IPS-NIHi11 (cell line): ENCODE measurements around the gene DOCK3.
A peak's percentile ranks its signal among the peaks of the same experiment; 100 is the strongest.
"Not testable (repeated sequence)": the region's sequence is repeated elsewhere in the genome, so short reads cannot be mapped to it uniquely, and the experiment has no call there.

ENCODE experiments used
- DNase-seq: peaks from one replicate; pipeline ENCODE4 v3.0.0; 2012; ENCODE audit warnings: mixed read lengths, low spot score

Gene DOCK3

DNA sequence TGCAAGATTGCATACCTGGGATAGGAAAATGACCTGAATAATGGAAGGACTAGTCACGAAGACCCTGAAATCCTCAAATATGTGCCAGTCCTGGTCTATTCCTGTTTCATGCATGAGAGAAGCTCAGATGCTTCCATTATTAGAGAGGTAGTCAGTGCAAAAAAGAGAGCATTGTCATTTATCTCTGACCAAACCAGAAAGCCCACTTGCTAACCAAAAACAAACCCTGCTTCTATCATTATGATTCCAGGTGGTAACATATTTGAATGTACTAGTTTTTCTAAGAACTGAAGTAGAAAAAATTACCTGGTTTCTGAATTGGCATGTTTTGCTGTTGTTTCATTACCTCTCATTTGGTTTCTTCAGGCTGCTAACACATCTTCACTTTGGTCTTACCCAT, 549.6 kb downstream of the DOCK3 start:
- no peak for DNase-seq

DNA sequence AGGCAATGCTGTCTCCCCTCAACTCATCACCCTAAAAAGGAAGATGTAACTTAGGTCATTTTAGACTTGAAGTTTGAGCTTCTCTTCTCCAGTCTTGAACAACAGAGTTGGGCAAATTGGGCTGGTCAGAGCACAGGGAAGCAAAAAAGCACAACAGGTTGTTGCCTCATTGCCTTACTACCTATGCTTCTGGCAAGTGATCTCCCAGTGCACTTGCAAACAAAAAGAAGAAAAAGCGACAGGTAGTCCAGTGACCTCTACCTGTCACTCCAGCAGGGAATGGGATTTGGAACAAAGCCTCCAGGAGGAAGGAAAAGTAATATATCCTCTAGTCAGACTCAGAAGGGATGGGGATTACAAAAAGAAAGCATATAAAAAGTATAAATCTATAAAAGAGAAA, 550.1 kb downstream of the DOCK3 start:
- DNase-seq = no peak

DNA sequence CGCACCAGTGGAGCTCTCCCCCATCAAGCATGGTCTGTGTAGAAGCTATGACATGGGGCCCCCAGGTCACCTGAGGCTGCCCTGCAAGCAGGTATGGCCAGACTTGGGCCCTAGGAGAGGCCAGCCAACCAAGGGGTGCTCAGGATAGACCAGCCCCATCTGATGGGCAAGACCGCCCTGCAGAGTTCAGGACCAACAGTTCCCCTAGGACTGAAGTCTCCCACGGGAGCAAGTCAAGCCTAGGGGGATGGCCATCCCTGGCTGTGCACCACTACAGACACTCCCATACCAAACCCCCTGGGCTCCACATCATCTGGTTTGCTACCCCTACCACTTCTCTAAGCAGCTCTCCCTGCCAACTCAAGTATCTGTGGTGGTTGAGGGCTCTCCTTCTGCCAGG, 568.2 kb downstream of the DOCK3 start:
- DNase-seq = no peak

DNA sequence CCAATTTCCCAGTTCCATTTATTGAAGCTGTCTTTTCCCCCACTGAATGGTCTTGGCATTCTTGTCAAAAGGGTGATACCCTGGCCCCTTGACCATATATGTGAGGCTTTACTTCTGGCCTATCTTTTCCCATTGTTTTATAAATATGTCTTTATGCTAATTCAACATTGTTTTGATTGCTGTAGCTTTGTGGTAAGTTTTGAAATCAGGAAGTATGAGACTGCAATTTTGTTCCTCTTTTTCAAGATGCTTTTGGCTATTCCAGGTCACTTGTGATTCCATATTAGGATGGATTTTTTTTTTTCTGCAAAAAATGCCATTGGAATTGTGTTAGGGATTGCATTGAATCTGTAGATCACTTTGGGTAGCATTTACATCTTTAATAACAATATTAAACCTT, 569.2 kb downstream of the DOCK3 start:
- no peak for DNase-seq

DNA sequence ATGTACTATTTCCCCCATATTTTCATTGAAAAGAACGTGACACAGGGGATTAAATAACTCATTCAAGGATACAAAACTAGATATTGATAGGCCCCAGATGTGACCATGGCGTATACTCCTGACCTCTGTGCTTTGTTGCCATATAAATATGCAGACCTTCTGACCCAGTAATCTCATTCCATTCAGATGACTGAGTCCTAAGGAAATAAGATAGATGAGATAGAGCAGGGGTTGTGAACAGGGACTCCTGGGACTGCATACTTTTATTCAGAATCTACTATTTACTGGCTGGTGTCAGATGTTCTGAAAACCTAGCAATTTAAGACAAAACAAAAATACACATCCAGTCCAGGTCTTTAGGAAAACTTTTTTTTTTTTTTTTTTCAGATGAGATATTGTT, 571.1 kb downstream of the DOCK3 start:
- no peak for DNase-seq

DNA sequence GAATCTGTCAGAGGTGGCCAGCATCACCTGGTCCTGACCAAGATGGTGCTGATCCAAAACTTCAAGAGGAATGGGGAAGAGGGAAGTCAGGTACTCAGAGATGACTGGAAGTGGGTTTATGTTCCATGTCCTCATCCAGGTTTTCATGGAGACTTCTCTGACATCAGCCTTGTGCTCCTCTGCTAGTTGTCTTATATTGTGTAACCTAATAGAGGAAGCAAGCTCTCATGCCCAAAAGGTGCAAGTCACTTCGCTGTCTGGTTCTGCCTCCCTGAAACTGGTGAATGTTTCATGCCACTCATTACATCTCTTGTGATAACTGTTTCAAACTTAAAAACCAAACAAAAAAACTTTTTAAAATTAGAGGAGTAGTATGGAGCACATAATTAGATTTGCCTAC, 583.1 kb downstream of the DOCK3 start:
- DNase-seq = no peak

DNA sequence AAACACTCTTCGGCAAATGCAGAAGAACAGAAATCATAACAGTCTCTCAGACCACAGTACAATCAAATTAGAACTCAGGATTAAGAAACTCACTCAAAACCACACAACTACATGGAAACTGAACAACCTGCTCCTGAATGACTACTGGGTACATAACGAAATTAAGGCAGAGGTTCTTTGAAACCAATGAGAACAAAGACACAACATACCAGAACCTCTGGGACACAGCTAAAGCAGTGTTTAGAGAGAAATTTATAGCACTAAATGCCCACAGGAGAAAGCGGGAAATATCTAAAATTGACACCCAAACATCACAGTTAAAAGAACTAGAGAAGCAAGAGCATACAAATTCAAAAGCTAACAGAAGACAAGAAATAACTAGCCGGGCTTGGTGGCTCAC, 589.4 kb downstream of the DOCK3 start:
- DNase-seq = not testable (repeated sequence)

DNA sequence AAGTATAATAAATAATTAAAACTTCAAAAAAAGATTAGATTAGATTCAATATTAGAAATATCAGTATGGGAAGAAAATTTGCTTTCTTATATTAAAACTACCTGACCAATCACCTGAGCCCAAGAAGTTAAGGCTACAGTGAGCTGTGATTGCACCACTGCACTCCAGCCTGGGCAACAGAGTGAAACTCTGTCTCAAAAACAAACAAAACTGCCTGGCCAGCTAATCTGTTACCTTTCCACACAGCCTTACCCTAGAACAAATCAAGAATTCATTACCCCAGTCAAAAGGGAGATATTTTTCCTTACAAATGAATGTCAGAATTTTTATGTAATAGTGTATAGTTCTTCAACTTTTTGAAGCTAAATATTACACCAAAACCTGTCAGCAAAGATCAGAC, 593.4 kb downstream of the DOCK3 start:
- no peak for DNase-seq

DNA sequence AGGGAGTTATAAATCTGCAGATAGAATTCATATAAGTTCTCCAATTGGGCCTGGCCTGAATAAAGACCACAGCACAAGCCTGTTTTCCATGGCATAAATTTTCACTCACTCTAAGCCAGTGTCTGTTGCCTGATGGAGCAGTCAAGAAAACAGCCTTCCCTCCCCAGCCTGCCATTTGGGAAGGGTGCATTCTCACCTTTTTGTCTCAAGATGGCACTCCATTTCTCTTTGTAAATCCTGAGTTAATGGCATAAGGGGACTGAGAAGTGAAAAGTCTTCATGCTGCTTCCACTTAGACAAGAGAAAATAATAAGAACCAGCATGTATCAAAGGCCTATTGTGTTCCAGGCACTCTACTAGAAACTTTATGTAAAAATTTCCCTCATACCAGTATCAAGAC, 594.7 kb downstream of the DOCK3 start:
- no peak for DNase-seq

DNA sequence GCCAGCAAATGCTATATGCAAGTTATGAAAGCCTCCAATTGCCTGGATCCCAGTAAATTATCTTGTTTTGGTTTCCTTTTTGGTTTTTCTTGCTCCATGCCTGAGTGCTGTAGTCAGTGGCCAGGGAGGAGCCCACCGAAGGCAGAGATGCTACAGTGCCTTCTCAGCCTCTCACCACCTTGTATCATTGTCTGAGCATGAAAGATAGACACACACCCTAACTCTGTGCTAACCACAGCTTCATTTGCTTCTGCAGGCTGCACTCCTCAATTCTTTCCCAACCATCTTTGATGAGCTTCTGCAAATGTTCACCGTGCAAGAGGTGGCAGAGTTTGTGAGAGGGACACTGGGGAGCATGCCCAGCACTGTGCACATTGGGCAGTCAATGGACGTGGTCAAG, 595.8 kb downstream of the DOCK3 start:
- DNase-seq = no peak

DNA sequence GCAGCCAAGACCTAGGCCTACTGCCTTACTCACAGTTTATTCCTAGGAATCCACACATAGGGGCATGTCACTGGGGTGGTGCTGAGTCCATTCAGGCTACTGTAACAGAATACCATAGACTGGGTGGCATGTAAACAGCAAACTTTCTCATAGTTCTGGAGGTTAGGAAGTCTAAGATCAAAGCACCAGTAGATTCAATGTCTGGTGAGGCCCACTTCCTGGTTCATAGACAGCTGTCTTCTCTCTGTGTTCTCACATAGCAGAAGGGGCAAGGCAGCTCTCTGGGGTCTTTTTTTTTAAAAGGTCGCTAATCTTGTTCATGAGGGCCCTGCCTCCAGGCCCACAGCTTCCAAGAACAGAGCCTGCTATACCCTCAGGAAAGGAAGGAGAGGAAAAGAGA, 596.4 kb downstream of the DOCK3 start:
- DNase-seq = no peak

DNA sequence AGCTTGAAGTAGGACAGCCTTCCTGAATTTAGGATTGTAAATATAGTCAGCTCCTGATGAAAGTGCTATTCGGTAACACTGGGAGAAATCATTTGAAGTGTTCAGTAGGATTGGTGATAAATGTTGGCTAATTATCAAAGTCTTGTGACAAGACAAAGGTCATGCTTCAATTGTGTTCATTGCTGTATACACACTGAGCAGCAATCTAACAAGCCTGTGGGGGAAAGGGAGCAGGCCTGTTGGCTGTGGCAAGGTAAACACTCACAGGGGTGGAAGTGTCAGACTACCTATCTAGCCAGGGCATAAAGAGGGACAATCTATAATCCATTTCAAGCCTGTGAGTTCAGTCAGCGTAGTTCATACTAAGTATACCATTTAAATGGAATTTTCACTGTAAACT, 599.3 kb downstream of the DOCK3 start:
- no peak for DNase-seq

DNA sequence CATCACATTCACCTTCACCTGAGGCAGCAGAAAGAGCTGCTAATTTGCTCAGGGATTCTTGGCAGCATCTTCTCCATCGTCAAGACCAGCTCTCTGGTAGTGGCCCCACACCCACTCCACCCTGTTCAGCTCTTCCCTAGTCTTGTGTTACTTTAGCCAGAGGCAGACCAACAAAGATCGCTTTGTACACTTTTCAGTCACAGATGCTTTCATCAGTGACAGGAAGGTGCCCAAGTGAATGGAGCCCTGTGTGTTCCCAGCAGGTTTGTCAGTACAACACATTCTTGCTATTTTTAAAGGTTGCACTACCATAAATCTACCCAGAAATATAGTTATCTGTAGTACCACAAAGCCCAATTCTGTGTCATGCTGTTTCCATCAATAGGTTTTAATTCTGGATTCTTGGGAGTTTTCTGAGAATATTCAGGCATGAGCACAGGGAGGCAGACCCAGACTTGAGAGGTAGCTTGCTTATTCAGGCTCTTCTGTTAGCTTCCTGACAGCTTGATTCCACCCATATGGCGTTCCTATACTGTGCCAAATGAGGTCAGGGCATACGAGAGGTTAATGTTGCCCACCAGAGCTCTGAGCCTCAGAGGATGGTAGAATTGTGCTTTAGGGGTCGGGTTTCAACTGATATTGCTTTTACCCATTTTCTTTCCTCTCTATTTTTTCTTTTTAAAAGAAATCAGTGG, 600.5 kb downstream of the DOCK3 start:
- DNase-seq = no peak

DNA sequence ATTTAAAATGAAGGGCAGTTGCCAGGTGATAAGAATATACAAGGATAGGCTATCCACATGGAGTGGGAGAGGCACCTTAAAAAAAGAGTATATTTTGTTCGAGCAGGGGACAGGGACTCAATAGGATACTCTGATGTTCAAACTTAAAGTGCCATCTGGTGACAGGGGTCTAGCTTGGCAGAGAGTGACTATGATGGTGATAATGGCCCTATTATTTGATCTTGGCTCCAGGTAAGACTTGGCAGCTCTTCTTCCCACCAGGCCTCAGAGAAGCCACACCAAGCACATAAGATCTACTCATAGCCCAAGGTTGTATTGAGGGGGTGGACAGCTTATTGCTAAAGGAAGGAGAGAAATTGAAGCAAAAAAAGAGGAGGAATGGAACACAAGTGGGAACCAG, 601.3 kb downstream of the DOCK3 start:
- no peak for DNase-seq

DNA sequence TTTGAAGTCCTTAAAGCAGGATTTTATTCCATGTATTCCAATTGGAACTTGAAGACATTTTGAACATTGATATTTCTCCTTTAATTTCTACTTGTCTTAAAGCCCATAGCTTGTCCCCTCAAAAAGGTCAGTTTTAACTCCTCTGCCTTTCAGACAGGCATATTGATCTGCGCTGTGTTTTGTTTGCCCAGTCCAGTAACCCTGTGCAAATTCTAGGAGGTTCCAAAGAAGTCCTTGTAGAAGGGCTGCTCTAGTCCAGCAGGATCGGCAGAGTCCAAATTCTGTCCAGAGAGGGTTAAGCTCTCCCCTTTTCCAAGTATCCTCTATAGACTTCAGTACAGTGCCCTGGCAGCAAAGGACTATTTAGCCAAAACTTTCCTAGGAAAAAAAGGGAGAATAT, 604.7 kb downstream of the DOCK3 start:
- no peak for DNase-seq

DNA sequence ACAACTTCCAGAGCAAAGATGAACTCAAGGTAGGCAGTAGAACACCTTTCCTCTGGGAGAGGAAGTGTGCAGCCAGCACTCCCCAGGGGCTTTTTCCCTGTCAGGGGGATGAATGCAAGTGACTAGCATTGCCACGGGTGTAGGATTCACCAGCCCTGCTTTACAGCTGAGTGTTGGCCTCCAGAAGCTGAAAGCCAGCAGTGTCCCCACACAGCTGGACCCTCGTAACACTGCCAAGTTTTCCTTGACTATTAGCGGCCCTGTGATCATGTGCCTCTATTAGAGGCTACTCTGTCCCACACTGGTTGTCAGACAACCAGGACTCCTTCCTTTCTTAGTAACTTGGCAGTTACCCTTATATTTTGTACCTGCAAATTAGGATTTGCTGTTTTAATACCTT, 605.4 kb downstream of the DOCK3 start:
- DNase-seq = no peak

DNA sequence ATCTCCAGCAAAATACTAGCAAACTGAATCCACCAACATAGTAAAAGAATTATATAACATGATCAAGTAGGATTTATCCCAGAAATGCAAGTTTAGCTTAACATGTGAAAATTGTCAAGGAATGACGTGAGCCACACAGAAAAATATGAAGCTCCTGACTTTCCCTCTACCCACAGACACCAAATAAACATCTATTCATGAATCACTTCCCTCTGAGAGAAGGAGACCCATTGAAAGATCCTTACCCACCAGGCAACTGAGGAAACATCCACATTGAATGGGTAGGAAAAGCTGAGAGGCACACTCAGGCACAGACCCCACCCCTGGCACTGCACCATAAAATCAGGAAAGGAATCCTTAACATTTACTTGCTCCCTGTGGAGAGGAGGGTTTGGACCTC, 608.2 kb downstream of the DOCK3 start:
- no peak for DNase-seq

DNA sequence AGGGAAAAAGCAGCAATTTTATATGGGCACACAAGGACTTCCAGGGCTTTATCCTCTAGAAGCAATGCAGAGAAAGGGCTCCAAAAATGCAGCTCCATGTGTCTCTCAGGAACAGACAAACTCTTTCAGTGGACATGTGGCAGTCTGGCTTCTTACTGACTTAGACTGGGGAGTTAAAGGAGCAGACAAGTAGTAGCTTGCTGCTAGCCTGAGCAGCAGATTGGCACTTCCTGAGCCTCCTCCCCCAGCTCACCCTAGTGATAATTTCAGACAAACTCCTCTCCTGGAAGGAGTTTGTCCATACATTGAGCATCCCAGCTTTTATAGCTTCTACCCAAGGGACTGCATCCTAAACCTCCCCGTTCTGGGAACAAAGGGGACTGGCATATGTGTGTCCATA, 608.7 kb downstream of the DOCK3 start:
- no peak for DNase-seq

DNA sequence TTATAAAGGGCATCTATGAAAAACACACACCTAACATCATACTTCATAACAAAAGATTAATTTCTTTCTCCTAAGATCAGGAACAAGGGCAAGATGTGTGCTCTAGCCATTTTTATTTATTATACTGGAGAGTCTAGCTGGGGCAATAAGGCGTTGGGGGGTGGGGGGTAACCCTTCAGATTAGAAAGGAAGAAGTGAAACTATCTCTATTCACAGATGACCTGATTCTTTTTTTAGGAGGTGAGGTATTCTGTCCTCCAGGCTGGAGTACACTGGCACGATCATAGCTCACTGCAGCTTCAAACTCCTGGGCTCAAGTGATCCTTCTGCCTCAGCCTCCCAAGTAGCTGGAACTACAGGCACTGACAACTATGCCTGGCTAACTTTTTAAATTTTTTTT, 620.9 kb downstream of the DOCK3 start:
- no peak for DNase-seq

DNA sequence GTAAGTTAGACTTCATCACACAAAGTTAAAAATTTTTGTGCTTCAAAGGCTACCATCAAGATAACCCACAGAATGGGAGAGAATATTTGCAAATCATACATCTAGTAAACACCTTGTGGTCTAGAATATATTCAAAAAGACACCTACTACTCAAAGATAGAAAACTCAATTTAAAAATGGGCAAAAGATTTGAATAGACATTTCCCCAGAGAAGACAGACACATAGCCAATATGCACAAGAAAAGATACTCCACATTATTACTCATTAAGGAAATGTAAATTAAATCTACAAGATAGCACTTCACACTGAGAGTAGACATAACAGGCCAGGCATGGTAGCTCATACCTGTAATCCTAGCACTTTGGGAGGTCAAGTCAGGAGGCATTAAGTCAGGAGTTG, 622.6 kb downstream of the DOCK3 start:
- DNase-seq = no peak

DNA sequence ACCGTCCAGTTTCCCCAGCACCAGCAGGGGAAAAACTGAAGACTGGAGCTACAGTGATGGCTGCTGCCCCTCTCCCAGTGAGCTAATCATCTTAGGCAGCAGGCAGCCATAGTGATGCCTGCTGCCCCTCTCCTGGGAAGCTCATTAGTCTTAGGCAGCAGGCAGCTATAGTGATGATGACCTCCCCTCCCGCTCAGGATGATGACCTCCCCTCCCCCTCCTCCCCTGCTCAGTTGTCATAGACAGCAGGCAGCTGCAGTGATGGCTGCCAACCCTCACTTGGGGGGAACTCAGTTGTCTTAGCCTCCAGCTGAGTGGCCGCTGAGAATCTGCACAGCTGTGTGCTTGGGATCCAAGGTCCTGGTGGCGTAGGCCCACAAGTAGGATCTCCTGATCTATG, 629.5 kb downstream of the DOCK3 start:
- DNase-seq = peak; percentile 42

DNA sequence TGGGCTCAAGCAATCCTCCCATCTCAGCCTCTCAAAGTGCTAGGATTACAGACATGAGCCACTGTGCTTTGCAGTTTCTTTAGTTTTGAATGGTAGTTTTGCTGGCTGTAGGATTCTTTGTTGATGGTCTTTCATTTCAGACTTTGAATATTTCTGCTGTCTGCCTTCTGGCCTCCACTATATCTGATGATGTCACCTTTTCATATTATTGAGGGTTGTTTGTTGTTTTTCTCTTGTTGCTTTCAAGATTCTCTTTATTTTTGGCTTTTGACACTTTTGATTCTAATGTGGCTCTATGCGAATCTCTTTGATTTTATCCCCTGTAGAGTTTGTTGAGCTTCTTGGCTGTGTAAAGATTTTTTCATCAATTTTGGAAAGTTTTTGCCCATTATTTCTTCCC, 631.4 kb downstream of the DOCK3 start:
- no peak for DNase-seq

DNA sequence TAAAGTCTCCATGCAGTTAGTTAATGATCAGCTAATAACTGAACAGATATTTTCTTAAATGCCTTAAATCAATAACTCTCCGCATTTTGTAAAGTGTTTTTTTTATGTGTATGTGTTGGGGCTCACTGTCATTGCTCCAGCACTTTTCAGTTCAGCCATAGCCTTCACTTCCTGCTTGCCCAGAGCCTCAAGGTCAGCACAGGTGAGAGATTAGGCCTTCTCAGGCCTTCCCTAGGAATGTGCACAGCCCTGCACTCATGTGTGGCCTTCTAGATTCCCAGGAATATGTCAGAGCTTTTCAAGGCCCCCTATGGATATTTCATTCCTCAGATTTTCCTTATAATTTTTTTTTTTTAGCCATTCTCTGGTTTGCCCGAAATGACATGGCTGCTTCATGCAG, 632.7 kb downstream of the DOCK3 start:
- DNase-seq = no peak

DNA sequence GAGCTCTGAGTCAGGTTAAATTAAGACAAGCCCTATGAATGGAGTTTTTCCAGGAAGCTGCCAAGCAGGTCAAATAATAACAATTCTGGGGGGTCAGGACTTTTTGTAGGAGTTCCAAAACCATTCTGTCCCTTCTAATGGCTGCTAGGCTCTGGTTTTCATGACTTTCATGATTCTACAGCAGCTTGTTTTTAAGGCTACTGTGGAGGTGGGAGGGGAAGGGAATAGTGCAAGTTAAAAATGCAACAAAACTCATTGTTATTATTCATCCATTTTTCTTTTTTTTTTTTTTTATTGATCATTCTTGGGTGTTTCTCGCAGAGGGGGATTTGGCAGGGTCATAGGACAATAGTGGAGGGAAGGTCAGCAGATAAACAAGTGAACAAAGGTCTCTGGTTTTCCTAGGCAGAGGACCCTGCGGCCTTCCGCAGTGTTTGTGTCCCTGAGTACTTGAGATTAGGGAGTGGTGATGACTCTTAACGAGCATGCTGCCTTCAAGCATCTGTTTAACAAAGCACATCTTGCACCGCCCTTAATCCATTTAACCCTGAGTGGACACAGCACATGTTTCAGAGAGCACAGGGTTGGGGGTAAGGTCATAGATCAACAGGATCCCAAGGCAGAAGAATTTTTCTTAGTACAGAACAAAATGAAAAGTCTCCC, 633.3 kb downstream of the DOCK3 start:
- DNase-seq = not testable (repeated sequence)
